HepG2 (cell line): Measurements from ENCODE around the gene PLSCR1. TPM values are rescaled to one million over a fixed set of nuclear protein-coding genes. Genes with fewer than 3 reads are reported as not detected.

Experiments used
- ATAC-seq: fragments of 200-7000 bp; cut with Tn5 transposase; 3 replicates; pipeline ENCODE4 v1.9.1; 2020; ENCODE audit warnings: mild to moderate bottlenecking, moderate library complexity
- BruUV-seq: library from RNA; stranded (reverse); fragments of 400-500 nt; replicated peaks from 2 replicates; lab custom pipeline; 2021; lab: Mats Ljungman, UMichigan
- CTCF ChIA-PET: fragments of 300-600 bp; formaldehyde crosslinking; extraction: SDS; loops from one replicate; lab custom pipeline; 2021; ENCODE audit warnings: low total read pairs, inconsistent platforms, low intra/inter-chr PET ratio; lab: Yijun Ruan, JAX
- POLR2A ChIA-PET: fragments of 350-600 bp; sonication (Branson Sonifier 250); formaldehyde crosslinking; loops from one replicate; lab custom pipeline; 2020; ENCODE audit warnings: antibody characterized with exemption, inconsistent platforms; lab: Yijun Ruan, JAX
- DNase-seq: peaks from one replicate; pipeline ENCODE4 v3.0.0-alpha.2; 2015; ENCODE audit warnings: low spot score
- FAIRE-seq: peaks from 3 replicates; lab custom pipeline; 2011; peaks lifted over from hg19 to GRCh38; lab: Jason Lieb, UNC
- H2AFZ ChIP-seq: one replicate; pipeline ENCODE4 v1.6.1; 2011; ENCODE audit warnings: low read length, inconsistent platforms
- H3K27ac ChIP-seq: fragments of 300-600 bp; 3 replicates; pipeline ENCODE4 v1.8.0; 2011; ENCODE audit warnings: mixed run types, mild to moderate bottlenecking, mixed read lengths, low read length, inconsistent platforms; ENCODE audit not compliant: insufficient read depth; ENCODE audit errors: extremely low read length
- H3K27me3 ChIP-seq, 2 experiments: fragments of 200-600 bp in 1 of 2; 2 replicates in 1 of 2; 3 replicates in 1 of 2; pipeline versions ENCODE4 v1.6.0 to v1.8.0; 2011; ENCODE audit warnings: low read length in 2 of 2, mild to moderate bottlenecking in 2 of 2, moderate library complexity in 2 of 2, inconsistent platforms in 1 of 2; ENCODE audit not compliant: insufficient read depth in 2 of 2, control insufficient read depth in 1 of 2
- H3K36me3 ChIP-seq, 2 experiments: fragments of 200-600 bp in 1 of 2; replicated peaks in 1 of 2; 2 replicates in 1 of 2; 3 replicates in 1 of 2; pipeline versions ENCODE4 v1.5.1 to v1.8.0; 2011; ENCODE audit warnings: low read length in 2 of 2, inconsistent platforms in 1 of 2; ENCODE audit not compliant: insufficient read depth in 2 of 2, control insufficient read depth in 1 of 2
- H3K4me1 ChIP-seq: 2 replicates; pipeline ENCODE4 v1.5.1; 2012; ENCODE audit warnings: low read length, inconsistent platforms; ENCODE audit not compliant: insufficient read depth
- H3K4me2 ChIP-seq: 2 replicates; pipeline ENCODE4 v1.6.0; 2011; ENCODE audit warnings: low read depth, low read length, inconsistent platforms
- H3K4me3 ChIP-seq, 3 experiments: fragments of 200-600 bp in 1 of 3; sonication (generic), shearing (Covaris generic) in 1 of 3; replicated peaks in 1 of 3; 2 replicates each; pipeline ENCODE4 v1.5.1; 2011 to 2016; ENCODE audit warnings: low read length in 3 of 3, inconsistent platforms in 2 of 3, low read depth in 2 of 3, mild to moderate bottlenecking in 2 of 3, control low read depth in 1 of 3, mixed read lengths in 1 of 3; ENCODE audit not compliant: insufficient read depth in 1 of 3
- H3K79me2 ChIP-seq: one replicate; pipeline ENCODE4 v1.6.1; 2011; ENCODE audit warnings: low read length, inconsistent platforms; ENCODE audit not compliant: insufficient read depth
- H3K9ac ChIP-seq: 2 replicates; pipeline ENCODE4 v1.6.0; 2011; ENCODE audit warnings: mild to moderate bottlenecking, low read depth, low read length, inconsistent platforms; ENCODE audit not compliant: insufficient read depth
- H3K9me3 ChIP-seq: 2 replicates; pipeline ENCODE4 v1.5.1; 2012; ENCODE audit warnings: mild to moderate bottlenecking, low read length
- H4K20me1 ChIP-seq: 2 replicates; pipeline ENCODE4 v1.6.0; 2011; ENCODE audit warnings: inconsistent platforms, mild to moderate bottlenecking, low read length, moderate library complexity; ENCODE audit not compliant: insufficient read depth
- CENPX ChIP-seq: sonication (generic); formaldehyde crosslinking; IDR thresholded peaks from 2 replicates; pipeline ENCODE4 v1.9.0; 2021; ENCODE audit warnings: mild to moderate bottlenecking, missing genetic modification reagents, moderate library complexity
- HMG20B ChIP-seq: conservative IDR thresholded peaks from 2 replicates; pipeline ENCODE4 v1.6.1; 2016; ENCODE audit warnings: missing genetic modification reagents, missing compliant biosample characterization
- ISX ChIP-seq: sonication (generic); formaldehyde crosslinking; conservative IDR thresholded peaks from 2 replicates; pipeline ENCODE4 v1.5.0; 2020; ENCODE audit warnings: missing genetic modification reagents
- RAD51 ChIP-seq: fragments of 450-650 bp; IDR thresholded peaks from 2 replicates; pipeline ENCODE4 v1.6.1; 2016; ENCODE audit warnings: borderline replicate concordance
- ZFP1 ChIP-seq: IDR thresholded peaks from 2 replicates; pipeline ENCODE4 v1.6.1; 2016
- ZNF660 ChIP-seq: sonication (generic); formaldehyde crosslinking; IDR thresholded peaks from 2 replicates; pipeline ENCODE4 v1.5.1; 2020; ENCODE audit warnings: mild to moderate bottlenecking, low read depth, missing genetic modification reagents, borderline replicate concordance
- ZZZ3 ChIP-seq: sonication (generic); formaldehyde crosslinking; IDR thresholded peaks from 2 replicates; pipeline ENCODE4 v1.4.0; 2020; ENCODE audit warnings: missing genetic modification reagents, mild to moderate bottlenecking, borderline replicate concordance
- in situ Hi-C: cut with HindIII; loops from 2 replicates; pipeline ENCODE4 v1.10.0; 2017; ENCODE audit warnings: low pct_unique_long_range_greater_than_20kb; ENCODE audit not compliant: extremely low pct_ligation_motif_present
- intact Hi-C: fragments of 100-400 bp; cut with micrococcal nuclease; formaldehyde crosslinking; loops from one replicate; pipeline ENCODE4 v1.10.0; 2022; ENCODE audit not compliant: unreplicated experiment
- polyA plus RNA-seq, 8 experiments: library from polyadenylated mRNA; depleted of rRNA in 3 of 8; stranded (reverse) in 7 of 8; unstranded in 1 of 8; fragments of >200 nt; fragmentation: Illumina TruSeq in 4 of 8; extraction: Trizol in 4 of 8; gene quantifications; 2 replicates each; pipeline versions ENCODE4 v1.2.1 to v1.2.3, GENCODE V29; 2011 to 2016; ENCODE audit warnings: low read depth in 4 of 8, missing spikeins in 1 of 8, mixed read lengths in 1 of 8; ENCODE audit not compliant: insufficient read depth in 1 of 8
- total RNA-seq, 5 experiments: library from RNA; depleted of rRNA; stranded (reverse); fragments of >200 nt; fragmentation: Illumina TruSeq; extraction: Trizol; gene quantifications; 2 replicates each; pipeline ENCODE4 v1.2.3, GENCODE V29; 2016; ENCODE audit warnings: low read depth in 1 of 5
- TF ChIP-seq, protein P1 (sequence below): sonication (generic); formaldehyde crosslinking; conservative IDR thresholded peaks from 2 replicates; pipeline ENCODE4 v1.8.0; 2022; ENCODE audit warnings: mild to moderate bottlenecking, moderate library complexity, missing genetic modification reagents
- TF ChIP-seq, protein P2 (sequence below): sonication (generic); formaldehyde crosslinking; IDR thresholded peaks from 2 replicates; pipeline ENCODE4 v1.8.0; 2022; ENCODE audit warnings: missing genetic modification reagents, mild to moderate bottlenecking, moderate library complexity, borderline replicate concordance
- TF ChIP-seq, protein P3 (sequence below): sonication (generic); formaldehyde crosslinking; IDR thresholded peaks from 2 replicates; pipeline ENCODE4 v1.5.0; 2020; ENCODE audit warnings: mild to moderate bottlenecking, missing genetic modification reagents

PLSCR1 gene
- total and polyA plus RNA-seq, 2 of the 13 experiments (the other 11 are each of a cell fraction or from before 2014, with no cell fraction given): 33.8 to 34.1 TPM

DNA sequence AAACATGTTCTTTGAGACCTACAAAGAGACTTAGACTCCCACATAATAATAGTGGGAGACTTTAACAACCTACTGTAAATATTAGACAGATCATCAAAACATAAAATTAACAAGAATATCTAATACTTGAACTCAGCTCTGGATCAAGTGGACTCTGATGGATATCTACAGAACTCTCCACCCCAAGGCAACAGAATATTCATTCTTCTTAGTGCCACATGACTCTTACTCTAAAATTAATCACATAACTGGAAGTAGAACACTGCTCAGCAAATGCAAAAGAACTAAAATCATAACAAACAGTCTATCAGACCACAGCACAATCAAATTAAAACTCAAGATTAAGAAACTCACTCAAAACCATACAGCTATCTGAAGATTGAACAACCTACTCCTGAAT lies 59.1 kb downstream of the PLSCR1 start:
- ATAC-seq (no peak), DNase-seq (no peak), FAIRE-seq (no peak)
- Histone ChIP-seq H3K4me3 (no peak overlapping the region), H3K4me2 (no peak overlapping the region), H3K9me3 (no peaks in the 10 kb centered on the region), H3K36me3 (no peaks in the 10 kb centered on the region), H3K27ac (no peak overlapping the region), H3K9ac (no peak overlapping the region), H3K79me2 (no peaks in the 10 kb centered on the region), H3K27me3 (no peaks in the 10 kb centered on the region), H4K20me1 (no peaks in the 10 kb centered on the region), H3K4me1 (no peaks in the 10 kb centered on the region), H2AFZ (no peak overlapping the region)
- in situ Hi-C loops (no loop called here), intact Hi-C loops (no loop called here)
- no TSS peak for BruUV-seq
- TF ChIP-seq, protein P1, sequence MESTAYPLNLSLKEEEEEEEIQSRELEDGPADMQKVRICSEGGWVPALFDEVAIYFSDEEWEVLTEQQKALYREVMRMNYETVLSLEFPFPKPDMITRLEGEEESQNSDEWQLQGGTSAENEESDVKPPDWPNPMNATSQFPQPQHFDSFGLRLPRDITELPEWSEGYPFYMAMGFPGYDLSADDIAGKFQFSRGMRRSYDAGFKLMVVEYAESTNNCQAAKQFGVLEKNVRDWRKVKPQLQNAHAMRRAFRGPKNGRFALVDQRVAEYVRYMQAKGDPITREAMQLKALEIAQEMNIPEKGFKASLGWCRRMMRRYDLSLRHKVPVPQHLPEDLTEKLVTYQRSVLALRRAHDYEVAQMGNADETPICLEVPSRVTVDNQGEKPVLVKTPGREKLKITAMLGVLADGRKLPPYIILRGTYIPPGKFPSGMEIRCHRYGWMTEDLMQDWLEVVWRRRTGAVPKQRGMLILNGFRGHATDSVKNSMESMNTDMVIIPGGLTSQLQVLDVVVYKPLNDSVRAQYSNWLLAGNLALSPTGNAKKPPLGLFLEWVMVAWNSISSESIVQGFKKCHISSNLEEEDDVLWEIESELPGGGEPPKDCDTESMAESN (CRISPR knock-in tag): no peak
- TF ChIP-seq CENPX (CRISPR knock-in tag) (no peak), HMG20B (no peak), RAD51 (no peak), ZNF660 (CRISPR knock-in tag) (no peak), ZZZ3 (CRISPR knock-in tag) (no peak), ISX (CRISPR knock-in tag) (no peak), ZFP1 (CRISPR knock-in tag) (no peak)
- TF ChIP-seq, protein P2, sequence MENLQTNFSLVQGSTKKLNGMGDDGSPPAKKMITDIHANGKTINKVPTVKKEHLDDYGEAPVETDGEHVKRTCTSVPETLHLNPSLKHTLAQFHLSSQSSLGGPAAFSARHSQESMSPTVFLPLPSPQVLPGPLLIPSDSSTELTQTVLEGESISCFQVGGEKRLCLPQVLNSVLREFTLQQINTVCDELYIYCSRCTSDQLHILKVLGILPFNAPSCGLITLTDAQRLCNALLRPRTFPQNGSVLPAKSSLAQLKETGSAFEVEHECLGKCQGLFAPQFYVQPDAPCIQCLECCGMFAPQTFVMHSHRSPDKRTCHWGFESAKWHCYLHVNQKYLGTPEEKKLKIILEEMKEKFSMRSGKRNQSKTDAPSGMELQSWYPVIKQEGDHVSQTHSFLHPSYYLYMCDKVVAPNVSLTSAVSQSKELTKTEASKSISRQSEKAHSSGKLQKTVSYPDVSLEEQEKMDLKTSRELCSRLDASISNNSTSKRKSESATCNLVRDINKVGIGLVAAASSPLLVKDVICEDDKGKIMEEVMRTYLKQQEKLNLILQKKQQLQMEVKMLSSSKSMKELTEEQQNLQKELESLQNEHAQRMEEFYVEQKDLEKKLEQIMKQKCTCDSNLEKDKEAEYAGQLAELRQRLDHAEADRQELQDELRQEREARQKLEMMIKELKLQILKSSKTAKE (CRISPR knock-in tag): no peak
- TF ChIP-seq, protein P3, sequence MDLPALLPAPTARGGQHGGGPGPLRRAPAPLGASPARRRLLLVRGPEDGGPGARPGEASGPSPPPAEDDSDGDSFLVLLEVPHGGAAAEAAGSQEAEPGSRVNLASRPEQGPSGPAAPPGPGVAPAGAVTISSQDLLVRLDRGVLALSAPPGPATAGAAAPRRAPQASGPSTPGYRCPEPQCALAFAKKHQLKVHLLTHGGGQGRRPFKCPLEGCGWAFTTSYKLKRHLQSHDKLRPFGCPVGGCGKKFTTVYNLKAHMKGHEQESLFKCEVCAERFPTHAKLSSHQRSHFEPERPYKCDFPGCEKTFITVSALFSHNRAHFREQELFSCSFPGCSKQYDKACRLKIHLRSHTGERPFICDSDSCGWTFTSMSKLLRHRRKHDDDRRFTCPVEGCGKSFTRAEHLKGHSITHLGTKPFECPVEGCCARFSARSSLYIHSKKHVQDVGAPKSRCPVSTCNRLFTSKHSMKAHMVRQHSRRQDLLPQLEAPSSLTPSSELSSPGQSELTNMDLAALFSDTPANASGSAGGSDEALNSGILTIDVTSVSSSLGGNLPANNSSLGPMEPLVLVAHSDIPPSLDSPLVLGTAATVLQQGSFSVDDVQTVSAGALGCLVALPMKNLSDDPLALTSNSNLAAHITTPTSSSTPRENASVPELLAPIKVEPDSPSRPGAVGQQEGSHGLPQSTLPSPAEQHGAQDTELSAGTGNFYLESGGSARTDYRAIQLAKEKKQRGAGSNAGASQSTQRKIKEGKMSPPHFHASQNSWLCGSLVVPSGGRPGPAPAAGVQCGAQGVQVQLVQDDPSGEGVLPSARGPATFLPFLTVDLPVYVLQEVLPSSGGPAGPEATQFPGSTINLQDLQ (CRISPR knock-in tag): no peak
- ChIA-PET CTCF (no interaction called here), POLR2A (no interaction called here)
